NCI-H226 (cell line): ENCODE results near the gene RHCE.
A peak's percentile ranks its signal among the peaks of the same experiment; 100 is the strongest.
"Not testable (repeated sequence)": the region's sequence is repeated elsewhere in the genome, so short reads cannot be mapped to it uniquely, and the experiment has no call there.

Experiments used
- DNase-seq: peaks from one replicate; pipeline ENCODE4 v3.0.0-alpha.2; 2015

The RHCE gene

GRCh38 chr1:25338986-25339385, 81.6 kb downstream of the RHCE start:
- no peak for DNase-seq

DNA sequence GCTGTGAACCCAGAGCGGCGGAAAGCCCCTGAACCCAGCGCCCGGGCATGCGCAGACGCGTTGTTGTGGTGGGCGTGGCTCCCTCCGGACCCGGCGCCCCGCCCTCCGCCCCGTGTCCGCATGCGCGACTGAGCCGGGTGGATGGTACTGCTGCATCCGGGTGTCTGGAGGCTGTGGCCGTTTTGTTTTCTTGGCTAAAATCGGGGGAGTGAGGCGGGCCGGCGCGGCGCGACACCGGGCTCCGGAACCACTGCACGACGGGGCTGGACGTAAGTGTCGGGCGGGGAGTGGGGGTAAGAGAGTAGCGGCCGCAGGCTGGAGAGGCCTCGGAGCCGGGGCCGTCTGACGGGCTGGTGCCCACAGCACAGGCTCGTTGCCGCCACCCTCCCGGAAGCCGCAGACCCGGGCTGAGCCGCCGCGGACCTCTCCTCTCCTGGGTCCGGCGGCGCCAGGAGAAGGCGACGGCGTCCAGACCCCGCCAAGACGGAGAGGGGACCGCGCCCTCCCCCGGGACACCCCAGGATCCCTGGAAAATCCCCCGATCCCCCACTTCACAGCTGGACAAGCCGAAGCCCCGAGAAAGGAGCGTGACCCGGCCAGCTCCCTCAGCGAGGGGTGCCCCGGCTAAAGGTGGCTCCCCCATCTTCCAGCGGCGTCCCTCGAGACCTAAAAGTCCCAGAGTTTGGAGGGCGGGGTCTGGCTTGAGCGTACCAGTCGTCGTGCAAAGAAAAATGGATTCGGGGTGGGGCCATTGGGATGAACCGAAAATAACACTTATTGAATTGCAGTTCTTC, 82.2 kb downstream of the RHCE start, which contains the start of gene TMEM50A:
Gene TMEM50A, plus strand, starts transcription at position 147 of the 794 bp plus-strand sequence. CDS start 2,153 bp downstream, outside the sequence.
- peak; percentile 72 for DNase-seq

GRCh38 chr1:25337483-25338187, 83.0 kb downstream of the RHCE start:
- not testable (repeated sequence) for DNase-seq

- DNase-seq = not testable (repeated sequence)
These were observed 83.7 kb downstream of the RHCE start for GRCh38 chr1:25336922-25337354.

DNA sequence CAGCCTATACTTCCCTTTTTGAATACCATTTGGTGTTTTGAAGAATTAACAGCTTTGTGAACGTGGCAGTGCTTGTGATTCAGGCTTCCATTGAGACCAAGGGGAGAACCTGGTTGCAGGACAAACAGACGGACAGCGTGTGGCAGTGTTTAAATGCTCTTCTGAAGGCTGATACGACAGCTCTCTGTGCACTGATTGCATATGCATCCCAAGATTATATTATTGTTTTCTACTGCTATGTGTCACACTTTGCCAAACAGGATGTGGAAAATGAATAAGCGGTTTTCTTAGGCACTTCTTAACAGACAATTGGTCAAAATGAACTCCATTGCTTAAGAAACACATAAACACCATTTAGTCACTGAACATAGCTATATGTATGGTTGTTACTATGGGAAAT, 90.7 kb downstream of the RHCE start:
- DNase-seq = peak; percentile 45

DNA sequence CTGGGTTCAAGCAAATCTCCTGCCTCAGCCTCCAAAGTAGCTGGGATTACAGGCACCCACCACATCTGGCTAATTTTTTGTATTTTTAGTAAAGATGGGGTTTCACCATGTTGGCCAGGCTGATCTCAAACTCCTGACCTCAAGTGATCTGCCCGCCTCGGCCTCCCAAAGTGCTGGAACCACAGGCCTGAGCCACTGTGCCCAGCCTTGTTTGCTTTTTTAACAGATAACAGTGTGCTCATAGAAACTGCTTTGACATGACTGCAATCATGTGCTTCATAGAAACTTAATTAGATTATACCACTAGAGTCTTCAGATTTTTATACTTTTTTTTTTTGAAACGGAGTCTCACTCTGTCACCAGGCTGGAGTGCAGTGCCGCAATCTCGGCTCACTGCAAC, 91.3 kb downstream of the RHCE start:
- not testable (repeated sequence) for DNase-seq

DNA sequence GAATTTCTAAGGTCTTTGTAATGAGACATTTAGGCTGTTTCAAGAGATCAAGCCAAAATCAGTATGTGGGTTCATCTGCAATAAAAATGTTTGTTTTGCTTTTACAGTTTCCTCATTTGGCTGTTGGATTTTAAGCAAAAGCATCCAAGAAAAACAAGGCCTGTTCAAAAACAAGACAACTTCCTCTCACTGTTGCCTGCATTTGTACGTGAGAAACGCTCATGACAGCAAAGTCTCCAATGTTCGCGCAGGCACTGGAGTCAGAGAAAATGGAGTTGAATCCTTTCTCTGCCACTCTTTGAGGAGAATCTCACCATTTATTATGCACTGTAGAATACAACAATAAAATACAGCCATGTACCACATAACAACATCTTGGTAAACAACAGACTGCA, 91.8 kb downstream of the RHCE start:
- DNase-seq = not testable (repeated sequence)

DNA sequence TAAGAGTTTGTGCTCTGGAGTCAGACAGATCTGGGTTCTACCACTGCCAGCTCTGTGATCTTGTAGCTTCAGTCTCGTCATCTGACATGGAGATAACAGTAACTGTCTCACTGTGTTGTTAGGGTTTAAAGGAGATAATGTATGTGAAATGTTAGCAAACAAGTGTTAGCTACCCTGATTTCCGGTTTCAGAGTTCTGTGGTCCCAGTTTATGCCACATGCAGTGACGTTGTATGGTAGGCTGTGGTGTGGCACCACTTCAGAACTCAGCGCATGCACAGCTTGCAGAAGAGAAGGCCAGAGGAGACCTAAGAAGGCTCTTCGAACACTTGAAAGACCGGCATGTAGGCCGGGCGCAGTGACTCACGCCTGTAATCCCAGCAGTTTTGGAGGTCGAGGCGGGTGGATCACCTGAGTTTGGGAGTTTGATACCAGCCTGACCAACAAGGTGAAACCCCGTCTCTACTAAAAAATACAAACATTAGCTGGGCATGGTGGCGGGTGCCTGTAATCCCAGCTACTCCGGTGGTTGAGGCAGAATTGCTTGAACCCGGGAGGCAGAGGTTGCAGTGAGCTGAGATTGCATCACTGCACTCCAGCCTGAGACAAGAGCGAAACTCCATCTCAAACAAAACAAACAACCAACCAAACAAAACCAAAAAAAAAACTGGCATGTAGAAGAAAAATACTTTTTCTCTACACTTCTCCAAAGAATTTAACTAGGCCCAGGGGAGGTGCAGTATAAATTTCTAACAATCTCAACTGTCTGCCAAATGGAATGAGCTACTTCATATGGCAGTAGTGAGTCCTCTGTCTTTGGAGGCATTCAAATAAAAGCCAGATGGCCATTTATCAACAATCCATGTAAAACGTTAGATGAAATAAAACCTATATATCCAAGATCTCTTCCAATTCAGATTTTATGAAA, 92.5 kb downstream of the RHCE start:
- DNase-seq = not testable (repeated sequence)

GRCh38 chr1:25324407-25324806, 96.2 kb downstream of the RHCE start:
- not testable (repeated sequence) for DNase-seq

GRCh38 chr1:25322127-25322526, 98.5 kb downstream of the RHCE start:
- DNase-seq = not testable (repeated sequence)

GRCh38 chr1:25320314-25320938, 100.2 kb downstream of the RHCE start:
- DNase-seq = peak; percentile 92

- DNase-seq = not testable (repeated sequence)
These were observed 107.7 kb downstream of the RHCE start for GRCh38 chr1:25312806-25313470.
